GM21423 (cell line): ENCODE data around the gene PEAK1.

Source experiments
- ATAC-seq: cut with Tn5 transposase; IDR thresholded peaks from one replicate; pipeline ENCODE4 v1.9.1; 2021; ENCODE audit warnings: mild to moderate bottlenecking, moderate library complexity; ENCODE audit not compliant: unreplicated experiment

The PEAK1 gene

GRCh38 chr15:77419836-77420609 lies at the start of gene PEAK1:
TSS of gene PEAK1 (minus strand) at chr15:77420104. CDS start at chr15:77181926, 238,178 bp downstream.
- peak; percentile 93 for ATAC-seq

- no peak for ATAC-seq
Measured at GRCh38 chr15:77468896-77469295, 49.0 kb upstream of the PEAK1 start.

- ATAC-seq: no peak
Measured at GRCh38 chr15:77466521-77466920, 46.6 kb upstream of the PEAK1 start.

- ATAC-seq: no peak
Measured at GRCh38 chr15:77464129-77464865, 44.4 kb upstream of the PEAK1 start.

- ATAC-seq: no peak
Measured at GRCh38 chr15:77461486-77461885, 41.6 kb upstream of the PEAK1 start.

- ATAC-seq: no peak
Measured at GRCh38 chr15:77459031-77459430, 39.1 kb upstream of the PEAK1 start.

GRCh38 chr15:77457905-77458265 lies 38.0 kb upstream of the PEAK1 start:
- ATAC-seq: no peak

- no peak for ATAC-seq
Measured at GRCh38 chr15:77457191-77457904, 37.4 kb upstream of the PEAK1 start.

GRCh38 chr15:77456746-77457145 lies 36.8 kb upstream of the PEAK1 start:
- ATAC-seq: no peak

GRCh38 chr15:77455696-77456321 lies 35.9 kb upstream of the PEAK1 start:
- no peak for ATAC-seq

GRCh38 chr15:77454951-77455350 lies 35.0 kb upstream of the PEAK1 start:
- ATAC-seq: no peak

GRCh38 chr15:77454265-77454664 lies 34.4 kb upstream of the PEAK1 start:
- ATAC-seq: no peak

- ATAC-seq: no peak
Measured at GRCh38 chr15:77446840-77447390, 27.0 kb upstream of the PEAK1 start.

- peak; percentile 90 for ATAC-seq
Measured at GRCh38 chr15:77440378-77440999, 20.6 kb upstream of the PEAK1 start.

GRCh38 chr15:77437264-77437663 lies 17.4 kb upstream of the PEAK1 start:
- ATAC-seq: no peak

- no peak for ATAC-seq
Measured at GRCh38 chr15:77436822-77437221, 16.9 kb upstream of the PEAK1 start.

- no peak for ATAC-seq
Measured at GRCh38 chr15:77430652-77431051, 10.7 kb upstream of the PEAK1 start.

GRCh38 chr15:77430213-77430612 lies 10.3 kb upstream of the PEAK1 start:
- no peak for ATAC-seq

GRCh38 chr15:77426871-77427270 lies 7.0 kb upstream of the PEAK1 start:
- no peak for ATAC-seq

GRCh38 chr15:77426377-77426776 lies 6.5 kb upstream of the PEAK1 start:
- ATAC-seq: no peak
